K562 (cell line): ENCODE results near the gene SGMS1. TPM values are rescaled to one million over a fixed set of nuclear protein-coding genes. Genes with fewer than 3 reads are reported as not detected.

Experiments
- FOXJ2 ChIP-seq: fragments of 200-800 bp; sonication (Bioruptor generic); IDR thresholded peaks from 2 replicates; pipeline ENCODE4 v1.6.1; 2016; ENCODE audit warnings: missing genetic modification characterization, missing compliant biosample characterization
- FOXO4 ChIP-seq: fragments of 450-650 bp; formaldehyde crosslinking; IDR thresholded peaks from 2 replicates; pipeline ENCODE4 v1.4.0; 2020; ENCODE audit warnings: mild to moderate bottlenecking, moderate library complexity
- GABPB1 ChIP-seq: sonication (generic); formaldehyde crosslinking; IDR thresholded peaks from 2 replicates; pipeline ENCODE4 v1.8.0; 2022; ENCODE audit warnings: mild to moderate bottlenecking, missing genetic modification reagents
- HEY1 ChIP-seq: fragments of 250-450 bp; sonication (Bioruptor Pico); IDR thresholded peaks from 2 replicates; pipeline ENCODE4 v1.5.0; 2020; ENCODE audit warnings: mild to moderate bottlenecking, moderate library complexity, borderline replicate concordance
- HNRNPK ChIP-seq: fragments of 200-400 bp; formaldehyde crosslinking; IDR thresholded peaks from one replicate; pipeline ENCODE4 v1.6.1; 2018; ENCODE audit warnings: mild to moderate bottlenecking, low read depth, low read length; ENCODE audit not compliant: poor library complexity, severe bottlenecking
- MCM7 ChIP-seq, 2 experiments: fragments of 450-650 bp; IDR thresholded peaks; 2 replicates each; pipeline ENCODE4 v1.6.1; 2016 to 2018
- MEIS2 ChIP-seq: fragments of 450-650 bp; IDR thresholded peaks from 2 replicates; pipeline ENCODE4 v1.6.1; 2014; ENCODE audit warnings: mild to moderate bottlenecking; ENCODE audit not compliant: partially characterized antibody
- NCOA6 ChIP-seq: fragments of 450-650 bp; IDR thresholded peaks from 2 replicates; pipeline ENCODE4 v1.6.1; 2017; ENCODE audit warnings: mild to moderate bottlenecking
- NEUROD1 ChIP-seq: fragments of 150-350 bp; IDR thresholded peaks from 2 replicates; pipeline ENCODE4 v1.6.1; 2014; ENCODE audit warnings: borderline replicate concordance, low read length, low read depth; ENCODE audit not compliant: partially characterized antibody
- PHF21A ChIP-seq: fragments of 450-650 bp; IDR thresholded peaks from 2 replicates; pipeline ENCODE4 v1.6.1; 2017; ENCODE audit warnings: low read depth, borderline replicate concordance
- RAD21 ChIP-seq, 2 experiments: fragments of 250-450 bp in 1 of 2; fragments of 450-650 bp in 1 of 2; sonication (Bioruptor Pico) in 1 of 2; formaldehyde crosslinking in 1 of 2; IDR thresholded peaks in 1 of 2; conservative IDR thresholded peaks in 1 of 2; 2 replicates each; pipeline versions ENCODE4 v1.4.0 to v1.8.0; 2020 to 2022; ENCODE audit warnings: mild to moderate bottlenecking in 2 of 2, moderate library complexity in 1 of 2
- SETDB1 ChIP-seq: IDR thresholded peaks from one replicate; pipeline ENCODE4 v1.6.1; 2012; ENCODE audit warnings: low read length, control low read depth, inconsistent platforms
- U2AF2 ChIP-seq: fragments of 200-400 bp; formaldehyde crosslinking; optimal IDR thresholded peaks from 2 replicates; pipeline ENCODE3; 2017; ENCODE audit warnings: low read depth, mild to moderate bottlenecking, low read length
- UBTF ChIP-seq, 2 experiments: IDR thresholded peaks; 2 replicates each; pipeline ENCODE4 v1.6.1; 2012; ENCODE audit warnings: improper control_type of control experiment in 2 of 2, low read depth in 2 of 2, low read length in 2 of 2, borderline replicate concordance in 1 of 2
- WHSC1 ChIP-seq: IDR thresholded peaks from one replicate; pipeline ENCODE4 v1.6.1; 2012; ENCODE audit warnings: low read length, control low read depth, inconsistent platforms
- XRCC4 ChIP-seq: IDR thresholded peaks from one replicate; pipeline ENCODE4 v1.6.1; 2011; ENCODE audit not compliant: insufficient read depth, insufficient read length; ENCODE audit errors: extremely low read depth
- YY1 ChIP-seq, 3 experiments: IDR thresholded peaks; 2 replicates each; pipeline ENCODE4 v1.6.1; 2011; ENCODE audit warnings: low read length in 2 of 3, mild to moderate bottlenecking in 2 of 3, moderate library complexity in 2 of 3, borderline replicate concordance in 1 of 3, control low read depth in 1 of 3, low read depth in 1 of 3; ENCODE audit not compliant: insufficient read depth in 3 of 3, insufficient replicate concordance in 2 of 3, control insufficient read depth in 1 of 3, insufficient read length in 1 of 3; ENCODE audit errors: extremely low read depth in 1 of 3
- ZNF165 ChIP-seq: fragments of 250-450 bp; sonication (Bioruptor Pico); IDR thresholded peaks from 2 replicates; pipeline ENCODE4 v1.4.0; 2020; ENCODE audit warnings: borderline replicate concordance
- polyA plus RNA-seq, 8 experiments: library from polyadenylated mRNA; depleted of rRNA in 4 of 8; stranded (reverse) in 5 of 8; unstranded in 3 of 8; fragments of >200 nt; fragmentation: Nextera tagmentation in 2 of 8; fragmentation: Illumina TruSeq in 1 of 8; extraction: Ambion mirVana in 2 of 8; extraction: Trizol in 1 of 8; gene quantifications; 2 replicates each; pipeline versions ENCODE4 v1.2.1 to v1.2.3, GENCODE V29; 2011 to 2014; ENCODE audit warnings: inconsistent platforms in 1 of 8, missing spikeins in 1 of 8
- total RNA-seq, 7 experiments: library from RNA; depleted of rRNA in 6 of 7; stranded (reverse); fragments of >200 nt in 6 of 7; fragmentation: Illumina TruSeq in 2 of 7; extraction: Trizol in 2 of 7; gene quantifications; 2 replicates each; pipeline versions ENCODE4 v1.2.1 to v1.2.3, GENCODE V29; 2011 to 2021; ENCODE audit warnings: low replicate concordance in 1 of 7

SGMS1 gene
- total and polyA plus RNA-seq, 9 of the 15 experiments (the other 6 are each of a cell fraction or from before 2014, with no cell fraction given): 22.6 to 232 (median 82.2) TPM

GRCh38 chr10:50550291-50550839 lies 73.4 kb downstream of the SGMS1 start (continued):
- TF ChIP-seq UBTF (IDR thresholded peaks at IDR 0.05; ENCODE audit: borderline replicate concordance in 1 of 2, low read depth in 2 of 2, low read length in 2 of 2): peak; percentile 72 to 93; a peak in 3 of 4 replicates
- TF ChIP-seq FOXJ2 (tag): no peak
- TF ChIP-seq MEIS2: peak; percentile 78
- TF ChIP-seq XRCC4: no peak
- no peak for TF ChIP-seq HNRNPK
- TF ChIP-seq NCOA6: peak; percentile 66; the same call in 1 of the 2 replicates
- no peak for TF ChIP-seq ZNF165 (CRISPR knock-in tag)
- peak in 1 of 3 experiments; percentile 22 for TF ChIP-seq YY1 (IDR thresholded peaks at IDR 0.05; ENCODE audit: borderline replicate concordance in 1 of 3, control insufficient read depth in 1 of 3, extremely low read depth in 1 of 3, insufficient read depth in 3 of 3, insufficient read length in 1 of 3, insufficient replicate concordance in 2 of 3, low read depth in 1 of 3, low read length in 2 of 3)
- TF ChIP-seq SETDB1: no peak
- peak; percentile 96; the same call in 1 of the 2 replicates for TF ChIP-seq PHF21A
- no peak for TF ChIP-seq WHSC1
- TF ChIP-seq U2AF2: no peak
- TF ChIP-seq GABPB1: no peak; the same call in 1 of the 2 replicates
- TF ChIP-seq HEY1 (CRISPR knock-in tag): peak; percentile 76; the same call in 1 of the 2 replicates
- no peak for TF ChIP-seq FOXO4
- peak in 1 of 2 experiments; percentile 66; a peak in 1 of 4 replicates for TF ChIP-seq MCM7 (IDR thresholded peaks at IDR 0.05)
- peak; percentile 92 for TF ChIP-seq NEUROD1
- peak in 1 of 2 experiments; percentile 32; a peak in 3 of 4 replicates for TF ChIP-seq RAD21 (CRISPR knock-in tag; conservative IDR thresholded peaks at IDR 0.05 in 1 of 2, IDR thresholded peaks at IDR 0.05 in 1 of 2)
